GM12892 (cell line): ENCODE measurements around the gene ANO2.

Experiments used
- POLR2A ChIP-seq: IDR thresholded peaks from 2 replicates; pipeline ENCODE4 v1.6.1; 2011; ENCODE audit warnings: low read depth, low read length, control low read depth
- TAF1 ChIP-seq: IDR thresholded peaks from 2 replicates; pipeline ENCODE4 v1.6.1; 2011; ENCODE audit warnings: low read depth, mild to moderate bottlenecking, control low read depth, low read length, borderline replicate concordance

- TF ChIP-seq POLR2A (no peak), TAF1 (no peak)
These were observed 301.8 kb downstream of the ANO2 start for GRCh38 chr12:5643266-5643665.
